Psoas muscle (tissue), 8 donors: ENCODE measurements around the gene NAIF1. TPM values are rescaled to one million over a fixed set of nuclear protein-coding genes. Genes with fewer than 3 reads are reported as not detected.
A peak's percentile ranks its signal among the peaks of the same experiment; 100 is the strongest.

Experiments
- ATAC-seq, 4 donors: fragments of 200-7000 bp; cut with Tn5 transposase; one replicate each; pipeline ENCODE4 v1.9.1; 2020; ENCODE audit warnings: moderate library complexity in 3 of 4, mild to moderate bottlenecking in 2 of 4
- DNase-seq, 2 donors: peaks; one replicate each; pipeline ENCODE4 v3.0.0-alpha.2; 2020
- H3K27ac ChIP-seq: fragments of 200-600 bp; one replicate; pipeline ENCODE4 v1.8.0; 2022
- H3K27me3 ChIP-seq, 3 donors: fragments of 200-600 bp in 1 of 3; one replicate each; pipeline versions ENCODE4 v1.6.1 to v1.8.0; 2013 to 2022; ENCODE audit warnings: low read length in 2 of 3, mild to moderate bottlenecking in 2 of 3, moderate library complexity in 1 of 3; ENCODE audit not compliant: insufficient read depth in 3 of 3
- H3K36me3 ChIP-seq, 2 donors: fragments of 200-600 bp in 1 of 2; one replicate each; pipeline versions ENCODE4 v1.6.1 to v1.8.0; 2013 to 2022; ENCODE audit warnings: low read depth in 1 of 2, mild to moderate bottlenecking in 1 of 2, moderate library complexity in 1 of 2; ENCODE audit not compliant: insufficient read depth in 1 of 2
- H3K4me1 ChIP-seq: fragments of 200-600 bp; one replicate; pipeline ENCODE4 v1.8.0; 2022
- H3K4me3 ChIP-seq: fragments of 200-600 bp; one replicate; pipeline ENCODE4 v1.8.0; 2022; ENCODE audit warnings: mild to moderate bottlenecking
- H3K9me3 ChIP-seq: fragments of 200-600 bp; one replicate; pipeline ENCODE4 v1.8.0; 2022
- CTCF ChIP-seq: fragments of 200-600 bp; IDR thresholded peaks from one replicate; pipeline ENCODE4 v1.8.0; 2022; ENCODE audit warnings: antibody characterized with exemption
- WGBS, 3 donors: extraction: QIAGEN DNeasy Blood & Tissue Kit; methylation state at CpG; one replicate each; pipeline versions ENCODE4 v1.1.6 to v1.1.7; 2013; 5-methylcytosine and 5-hydroxymethylcytosine counted together
- intact Hi-C, 2 donors: fragments of 100-400 bp; cut with DNase I; formaldehyde crosslinking; loops; one replicate each; pipeline versions ENCODE4 v1.11.0 to v1.14.2; 2022
- polyA plus RNA-seq, 3 donors: library from polyadenylated mRNA; stranded (reverse); fragments of 200-250 nt; gene quantifications; one replicate each; pipeline ENCODE4 v1.2.3, GENCODE V29; 2013
- total RNA-seq, 4 donors: library from RNA; stranded (reverse); fragmentation: NEBNext Ultra II Directional in 2 of 4; extraction: Animal tissue kit (Norgen Biotek cat#: 25700) in 2 of 4; gene quantifications; one replicate each; pipeline versions ENCODE4 v1.2.1 to v1.2.4, GENCODE V29; 2021 to 2023
- donor health status: healthy with polysubstance abuse.
- donor health status: DM: no; HTN: no; CAD: no; lungs with moderate emphysema.
- donor health status: Bipolar disorder and iron deficiency.
- donor health status: healthy.
- donor health status: DM: yes; HTN: yes; CAD: no.
- donor health status: DM: no; HTN: no; CAD: no.
- donor health status: DM: no; HTN: no; CAD: no.
- donor health status: DM: yes; HTN: yes; CAD: no.

NAIF1 gene
- total and polyA plus RNA-seq, 7 donors = 4.2 to 8.7 (median 6.3) TPM

- Histone ChIP-seq H3K27ac (no peak overlapping the region), H3K4me3 (peak overlapping the region; percentile 13), H3K27me3 (no peaks in the 10 kb centered on the region), H3K36me3 (no peaks in the 10 kb centered on the region), H3K4me1 (peaks cover 45% of the 10 kb centered on the region), H3K9me3 (no peaks in the 10 kb centered on the region)
- 61 to 76% (median 65%) methylated on average over 16 of the region's 16 CpGs for WGBS, 3 donors
- intact Hi-C loops = no loop called here
- no peak for TF ChIP-seq CTCF
- no peak for DNase-seq
- ATAC-seq = no peak
Observed at GRCh38 chr9:128092199-128092977, 25.3 kb upstream of the NAIF1 start.

GRCh38 chr9:128091571-128091970 lies 24.5 kb upstream of the NAIF1 start:
- intact Hi-C loops = no loop called here
- peak overlapping the region; percentile 13 for H3K4me3 ChIP-seq
- no peaks in the 10 kb centered on the region for H3K36me3 ChIP-seq
- H3K9me3 ChIP-seq = no peaks in the 10 kb centered on the region
- no peaks in the 10 kb centered on the region for H3K27me3 ChIP-seq
- H3K4me1 ChIP-seq = peaks cover 39% of the 10 kb centered on the region
- 9 to 22% (median 19%) methylated on average over 12 to 13 of the region's 13 CpGs for WGBS, 3 donors
- no peak for TF ChIP-seq CTCF
- ATAC-seq (no peak), DNase-seq (no peak)
- no peak overlapping the region for H3K27ac ChIP-seq

GRCh38 chr9:128091144-128091543 lies 24.0 kb upstream of the NAIF1 start:
- no peak for TF ChIP-seq CTCF
- Histone ChIP-seq H3K36me3 (no peaks in the 10 kb centered on the region), H3K27me3 (no peaks in the 10 kb centered on the region), H3K9me3 (no peaks in the 10 kb centered on the region), H3K4me1 (peaks cover 37% of the 10 kb centered on the region), H3K27ac (no peak overlapping the region), H3K4me3 (peak overlapping the region; percentile 13)
- peak; percentile 49 to 68 (median 62) for ATAC-seq
- WGBS, 3 donors = 20 to 23% (median 22%) methylated on average over 13 of the region's 13 CpGs
- DNase-seq = peak; percentile 79 to 85
- intact Hi-C loops = no loop called here

- no peaks in the 10 kb centered on the region for H3K9me3 ChIP-seq
- peaks cover 25% of the 10 kb centered on the region for H3K4me1 ChIP-seq
- no peak overlapping the region for H3K27ac ChIP-seq
- H3K4me3 ChIP-seq = no peak overlapping the region
- TF ChIP-seq CTCF = no peak
- ATAC-seq (no peak), DNase-seq (no peak)
- H3K27me3 ChIP-seq = no peaks in the 10 kb centered on the region
- no peaks in the 10 kb centered on the region for H3K36me3 ChIP-seq
- 91 to 100% (median 94%) methylated on average over 1 of the region's 1 CpG for WGBS, 3 donors
- intact Hi-C loops = no loop called here
Observed at GRCh38 chr9:128089299-128089698, 22.2 kb upstream of the NAIF1 start.
